ENCODE measurements around the gene TMEM237.

DNA sequence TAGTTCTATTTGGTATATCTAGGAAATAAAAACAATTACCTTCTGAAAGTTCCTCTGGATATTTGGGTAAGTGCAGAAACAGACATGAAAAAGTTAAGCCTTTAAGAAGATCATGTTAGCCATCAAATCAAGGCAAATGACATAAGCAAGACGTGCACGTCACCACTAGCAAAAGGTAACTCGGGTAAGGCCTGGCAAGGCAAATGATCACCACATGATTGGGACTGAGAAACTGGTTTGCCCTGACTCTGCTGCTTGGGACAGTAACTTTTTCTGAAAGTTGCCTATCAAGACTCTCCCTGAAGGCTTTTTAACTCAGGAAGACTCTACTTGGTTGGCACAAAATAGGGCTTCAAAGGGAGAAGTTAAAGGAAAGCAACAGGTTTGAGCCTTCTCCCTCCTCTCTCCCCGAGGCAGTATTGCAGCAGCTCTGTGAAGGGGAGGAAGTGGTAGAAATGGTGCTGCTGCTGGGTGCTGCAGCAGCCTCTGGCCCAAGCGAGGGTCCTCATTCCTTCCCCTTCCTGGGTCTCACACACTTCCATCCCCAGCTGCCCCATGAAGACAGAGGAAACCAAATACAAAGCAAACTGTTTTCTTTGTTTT is 17.1 kb upstream of the TMEM237 start:
- TF ChIP-seq CTCF (conservative IDR thresholded peaks at IDR 0.05 in 1 of 2, IDR thresholded peaks at IDR 0.05 in 1 of 2; ENCODE audit: low read depth in 1 of 2, low read length in 2 of 2) (no peak), EZH2 (IDR thresholded peaks at IDR 0.05; ENCODE audit: low read length, missing control alignments) (no peak)
